Breast epithelium (tissue), 3 donors: ENCODE results near the gene GPR158.

Experiments used
- POLR2A ChIP-seq: fragments of 450-650 bp; IDR thresholded peaks from one replicate; pipeline ENCODE4 v1.6.1; 2016; ENCODE audit warnings: antibody characterized with exemption, mild to moderate bottlenecking, moderate library complexity
- TF ChIP-seq, protein P1 (sequence below), 3 donors: fragments of 450-650 bp; IDR thresholded peaks; one replicate each; pipeline ENCODE4 v1.5.1; 2016 to 2017; ENCODE audit warnings: antibody characterized with exemption in 3 of 3, mild to moderate bottlenecking in 3 of 3, moderate library complexity in 3 of 3

DNA sequence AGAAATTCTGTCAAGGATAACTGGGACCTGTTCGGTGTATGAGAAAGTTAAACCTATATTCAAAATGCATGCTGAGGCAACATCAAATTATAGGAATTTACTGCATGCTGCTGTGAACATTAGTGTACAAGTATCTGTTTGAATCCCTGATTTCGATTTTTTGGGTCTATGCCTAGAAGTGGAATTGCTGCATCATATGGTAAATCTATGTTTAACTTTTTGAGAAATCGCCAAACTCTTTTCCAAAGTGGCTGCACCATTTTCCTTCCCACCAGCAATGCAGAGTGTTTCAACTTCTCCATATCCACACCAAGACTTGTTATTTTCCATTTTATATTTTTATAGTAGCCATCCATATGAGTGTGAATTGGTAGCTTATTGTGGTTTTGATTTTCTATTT lies 306.7 kb downstream of the GPR158 start:
- no peak for TF ChIP-seq POLR2A
- TF ChIP-seq, protein P1, sequence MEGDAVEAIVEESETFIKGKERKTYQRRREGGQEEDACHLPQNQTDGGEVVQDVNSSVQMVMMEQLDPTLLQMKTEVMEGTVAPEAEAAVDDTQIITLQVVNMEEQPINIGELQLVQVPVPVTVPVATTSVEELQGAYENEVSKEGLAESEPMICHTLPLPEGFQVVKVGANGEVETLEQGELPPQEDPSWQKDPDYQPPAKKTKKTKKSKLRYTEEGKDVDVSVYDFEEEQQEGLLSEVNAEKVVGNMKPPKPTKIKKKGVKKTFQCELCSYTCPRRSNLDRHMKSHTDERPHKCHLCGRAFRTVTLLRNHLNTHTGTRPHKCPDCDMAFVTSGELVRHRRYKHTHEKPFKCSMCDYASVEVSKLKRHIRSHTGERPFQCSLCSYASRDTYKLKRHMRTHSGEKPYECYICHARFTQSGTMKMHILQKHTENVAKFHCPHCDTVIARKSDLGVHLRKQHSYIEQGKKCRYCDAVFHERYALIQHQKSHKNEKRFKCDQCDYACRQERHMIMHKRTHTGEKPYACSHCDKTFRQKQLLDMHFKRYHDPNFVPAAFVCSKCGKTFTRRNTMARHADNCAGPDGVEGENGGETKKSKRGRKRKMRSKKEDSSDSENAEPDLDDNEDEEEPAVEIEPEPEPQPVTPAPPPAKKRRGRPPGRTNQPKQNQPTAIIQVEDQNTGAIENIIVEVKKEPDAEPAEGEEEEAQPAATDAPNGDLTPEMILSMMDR (IDR thresholded peaks at IDR 0.05), result no peak
